ENCODE data around the gene TEDC1. TPM values are rescaled to one million over a fixed set of nuclear protein-coding genes. Genes with fewer than 3 reads are reported as not detected.

TEDC1 gene
- total RNA-seq, 1 donor from 2014 or later: 18.1 TPM

DNA sequence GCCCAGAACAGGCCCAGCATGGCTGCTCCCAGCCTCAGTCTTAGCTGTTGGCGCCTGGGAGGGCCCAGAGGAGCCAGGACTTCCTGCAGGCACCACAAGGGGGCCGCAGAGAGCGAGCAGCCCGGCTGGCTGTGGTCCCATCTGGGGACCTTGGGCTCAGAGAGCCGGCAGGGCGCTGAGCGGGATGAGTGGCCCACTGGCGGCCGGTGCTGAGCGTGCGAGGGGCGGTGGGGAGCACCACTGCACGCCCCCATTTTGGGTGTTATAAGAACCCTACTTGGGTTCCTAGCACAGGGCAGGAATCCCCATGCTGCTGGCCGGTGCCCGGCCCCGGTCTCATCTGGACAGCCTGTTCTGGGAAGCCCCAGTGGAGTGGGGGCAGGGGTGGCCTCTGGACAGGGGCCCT, 42.3 kb upstream of the TEDC1 start:
- POLR2A ChIA-PET: interaction anchor here (0.7 kb wide), 1 partner anchor 51 kb away, joined by 3 read pairs; no protein-coding TSS in a partner anchor
- intact Hi-C loops (cut with micrococcal nuclease): loop anchor here (1.0 kb wide), 3 partner anchors 41 to 80 kb away; no protein-coding TSS in a partner anchor
- H3K9me3 Mint-ChIP-seq: no peaks in the 10 kb centered on the region
- no peaks in the 10 kb centered on the region for H3K4me1 Mint-ChIP-seq
- H3K4me3 Mint-ChIP-seq: no peak overlapping the region
- H3K27me3 Mint-ChIP-seq: no peaks in the 10 kb centered on the region
- H3K27ac Mint-ChIP-seq: no peak overlapping the region
- peak; percentile 63 for DNase-seq
- H3K36me3 Mint-ChIP-seq (ENCODE audit: low read depth): peaks cover 25% of the 10 kb centered on the region
- TF ChIP-seq, protein P1, sequence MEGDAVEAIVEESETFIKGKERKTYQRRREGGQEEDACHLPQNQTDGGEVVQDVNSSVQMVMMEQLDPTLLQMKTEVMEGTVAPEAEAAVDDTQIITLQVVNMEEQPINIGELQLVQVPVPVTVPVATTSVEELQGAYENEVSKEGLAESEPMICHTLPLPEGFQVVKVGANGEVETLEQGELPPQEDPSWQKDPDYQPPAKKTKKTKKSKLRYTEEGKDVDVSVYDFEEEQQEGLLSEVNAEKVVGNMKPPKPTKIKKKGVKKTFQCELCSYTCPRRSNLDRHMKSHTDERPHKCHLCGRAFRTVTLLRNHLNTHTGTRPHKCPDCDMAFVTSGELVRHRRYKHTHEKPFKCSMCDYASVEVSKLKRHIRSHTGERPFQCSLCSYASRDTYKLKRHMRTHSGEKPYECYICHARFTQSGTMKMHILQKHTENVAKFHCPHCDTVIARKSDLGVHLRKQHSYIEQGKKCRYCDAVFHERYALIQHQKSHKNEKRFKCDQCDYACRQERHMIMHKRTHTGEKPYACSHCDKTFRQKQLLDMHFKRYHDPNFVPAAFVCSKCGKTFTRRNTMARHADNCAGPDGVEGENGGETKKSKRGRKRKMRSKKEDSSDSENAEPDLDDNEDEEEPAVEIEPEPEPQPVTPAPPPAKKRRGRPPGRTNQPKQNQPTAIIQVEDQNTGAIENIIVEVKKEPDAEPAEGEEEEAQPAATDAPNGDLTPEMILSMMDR (IDR thresholded peaks at IDR 0.05): peak; percentile 20
- ATAC-seq (ENCODE audit: low read depth): peak; percentile 97
- CTCF ChIA-PET: interaction anchor here (1.3 to 2.7 kb wide), 4 partner anchors 32 to 80 kb away, joined by 3 to 18 read pairs (median 4); no protein-coding TSS in a partner anchor

DNA sequence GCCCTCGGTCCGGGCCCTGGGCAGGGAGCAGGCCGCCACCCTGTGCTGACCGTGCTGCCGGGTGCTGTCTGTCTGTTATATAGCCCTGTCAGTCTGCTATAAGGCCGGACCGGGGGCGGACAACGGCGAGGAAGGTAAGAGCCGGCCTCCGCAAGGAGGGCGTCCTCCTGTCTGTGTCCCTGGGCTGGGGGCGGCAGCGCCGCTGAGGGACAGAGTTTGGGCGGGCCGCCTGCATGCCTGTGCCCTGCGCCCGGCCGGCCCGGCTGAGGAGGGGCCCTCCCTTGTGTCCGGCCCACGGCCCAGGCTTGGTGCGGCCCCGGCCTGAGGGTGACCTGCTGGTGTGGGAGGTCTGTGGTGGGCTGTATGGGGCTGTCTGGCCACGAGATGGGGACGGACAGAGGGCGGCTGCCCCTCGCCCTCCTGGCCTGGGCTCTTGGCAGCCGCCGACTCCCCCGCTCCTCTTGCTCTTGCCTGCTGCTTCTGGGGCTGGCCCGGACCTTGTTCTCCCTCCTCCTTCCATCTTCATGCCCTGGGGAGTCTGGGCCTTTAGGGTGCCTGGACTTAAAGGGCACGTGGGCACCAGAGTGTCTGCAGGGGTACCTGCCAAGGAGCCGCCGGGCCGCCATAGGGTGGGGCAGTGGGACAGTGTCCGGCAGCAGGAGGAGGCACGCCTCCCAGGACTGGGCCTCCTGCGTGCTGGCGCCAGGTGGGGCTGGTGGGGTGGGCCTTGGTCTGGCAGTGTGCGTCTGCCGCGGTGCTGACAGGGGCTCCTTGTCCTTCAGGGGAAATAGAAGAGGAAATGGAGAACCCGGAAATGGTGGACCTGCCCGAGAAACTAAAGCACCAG, 41.5 kb upstream of the TEDC1 start:
- intact Hi-C loops (cut with micrococcal nuclease): no loop called here
- no peak for ATAC-seq (ENCODE audit: low read depth)
- POLR2A ChIA-PET: no interaction called here
- Mint-ChIP-seq H3K36me3 (ENCODE audit: low read depth) (peaks cover 25% of the 10 kb centered on the region), H3K9me3 (no peaks in the 10 kb centered on the region), H3K27ac (no peak overlapping the region), H3K4me3 (no peak overlapping the region), H3K4me1 (no peaks in the 10 kb centered on the region), H3K27me3 (no peaks in the 10 kb centered on the region)
- no peak for DNase-seq
- CTCF ChIA-PET: no interaction called here
- TF ChIP-seq, protein P1 (IDR thresholded peaks at IDR 0.05): no peak

DNA sequence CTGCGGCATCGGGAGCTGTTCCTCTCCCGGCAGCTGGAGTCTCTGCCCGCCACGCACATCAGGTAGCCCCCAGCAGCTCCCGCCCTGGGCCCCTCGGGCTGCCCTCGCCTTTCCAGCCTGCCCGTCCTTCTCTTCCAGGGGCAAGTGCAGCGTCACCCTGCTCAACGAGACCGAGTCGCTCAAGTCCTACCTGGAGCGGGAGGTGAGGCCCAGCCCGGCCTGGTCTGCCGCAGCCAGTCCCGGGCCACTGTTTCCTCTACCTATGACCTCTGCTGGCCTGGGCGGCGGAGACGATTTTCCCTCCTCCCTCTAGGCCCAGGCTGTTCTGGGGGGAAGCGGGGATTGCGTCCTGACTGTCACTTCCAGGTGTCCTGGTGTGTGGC, 40.9 kb upstream of the TEDC1 start:
- intact Hi-C loops (cut with micrococcal nuclease): no loop called here
- H3K36me3 Mint-ChIP-seq (ENCODE audit: low read depth): peaks cover 27% of the 10 kb centered on the region
- H3K4me1 Mint-ChIP-seq: no peaks in the 10 kb centered on the region
- no peaks in the 10 kb centered on the region for H3K9me3 Mint-ChIP-seq
- ChIA-PET POLR2A (no interaction called here), CTCF (no interaction called here)
- no peak overlapping the region for H3K27ac Mint-ChIP-seq
- no peaks in the 10 kb centered on the region for H3K27me3 Mint-ChIP-seq
- DNase-seq (no peak), ATAC-seq (ENCODE audit: low read depth) (no peak)
- no peak overlapping the region for H3K4me3 Mint-ChIP-seq
- TF ChIP-seq, protein P1 (IDR thresholded peaks at IDR 0.05): no peak

DNA sequence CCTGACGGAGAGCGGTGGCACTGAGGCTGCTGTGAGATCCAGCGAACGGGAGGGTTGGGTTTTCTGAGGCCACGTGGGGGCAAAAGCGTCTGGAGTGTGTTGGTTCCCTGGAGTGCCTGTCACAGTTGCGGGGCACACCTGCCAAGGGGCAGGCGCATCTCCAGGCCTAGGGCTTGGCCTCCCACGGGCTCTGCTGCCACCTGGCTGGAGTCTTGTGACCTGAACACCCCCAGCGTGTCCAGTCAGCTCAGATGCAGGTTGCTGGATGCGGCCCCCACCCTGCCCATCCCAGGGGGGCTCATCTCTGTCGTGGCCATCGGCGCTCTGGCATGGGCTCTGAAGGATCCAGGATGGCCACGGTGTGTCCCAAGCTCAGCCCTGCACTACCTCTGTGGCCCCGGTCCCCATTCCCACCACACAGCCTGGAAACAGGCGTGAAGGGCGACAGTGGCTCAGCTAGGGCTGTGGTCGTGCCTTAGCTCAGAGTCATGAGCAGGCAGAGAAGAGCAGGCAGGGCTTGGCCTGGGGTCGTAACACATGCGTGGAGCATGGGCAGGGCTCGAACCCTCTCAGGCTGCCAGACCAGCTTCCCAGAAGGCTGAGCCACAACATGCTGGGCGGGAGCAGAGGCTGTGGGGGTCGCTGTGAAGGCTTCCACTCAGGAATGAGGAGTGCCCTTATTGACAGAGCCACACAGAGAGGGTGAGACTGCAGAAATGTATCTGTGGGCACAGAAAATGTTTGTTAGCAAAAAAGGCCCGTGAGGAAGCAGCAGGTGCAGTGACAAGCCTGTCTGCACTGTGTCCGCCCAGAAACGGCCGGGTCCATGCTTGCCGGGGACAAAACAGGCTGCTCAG, 40.0 kb upstream of the TEDC1 start:
- Mint-ChIP-seq H3K4me1 (no peaks in the 10 kb centered on the region), H3K36me3 (ENCODE audit: low read depth) (peaks cover 36% of the 10 kb centered on the region), H3K27me3 (no peaks in the 10 kb centered on the region), H3K9me3 (no peaks in the 10 kb centered on the region), H3K4me3 (no peak overlapping the region), H3K27ac (no peak overlapping the region)
- DNase-seq: no peak
- TF ChIP-seq, protein P1 (IDR thresholded peaks at IDR 0.05): no peak
- ATAC-seq (ENCODE audit: low read depth): no peak
- ChIA-PET POLR2A (no interaction called here), CTCF (interaction anchor here (1.6 kb wide), 1 partner anchor 39 kb away, joined by 6 read pairs; no protein-coding TSS in a partner anchor)
- intact Hi-C loops (cut with micrococcal nuclease): no loop called here

DNA sequence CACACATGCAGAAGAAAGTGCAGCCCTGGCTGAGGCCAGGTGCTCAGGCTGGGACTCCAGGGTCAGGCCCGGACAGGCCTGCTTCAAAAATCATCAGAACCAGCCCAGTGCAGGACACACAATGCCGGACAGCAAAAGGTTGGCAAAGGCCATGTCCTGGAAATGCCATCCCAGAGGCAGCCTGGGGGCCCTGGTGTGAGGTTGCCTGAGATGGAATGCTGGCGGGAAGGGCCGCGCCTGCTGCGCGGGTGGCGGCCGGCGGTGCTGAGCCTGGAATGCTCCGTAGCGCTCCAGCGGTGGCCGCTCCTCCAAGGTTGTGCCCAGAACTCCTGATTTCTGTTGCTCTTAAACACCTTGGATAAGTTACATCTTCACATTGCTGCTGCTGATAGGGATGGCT, 38.1 kb upstream of the TEDC1 start:
- no peaks in the 10 kb centered on the region for H3K27me3 Mint-ChIP-seq
- POLR2A ChIA-PET: interaction anchor here (0.6 kb wide), 1 partner anchor 12 kb away, joined by 6 read pairs; no protein-coding TSS in a partner anchor
- DNase-seq (no peak), ATAC-seq (ENCODE audit: low read depth) (no peak)
- H3K36me3 Mint-ChIP-seq (ENCODE audit: low read depth): peaks cover 36% of the 10 kb centered on the region
- no peaks in the 10 kb centered on the region for H3K9me3 Mint-ChIP-seq
- intact Hi-C loops (cut with micrococcal nuclease): no loop called here
- no peaks in the 10 kb centered on the region for H3K4me1 Mint-ChIP-seq
- no peak overlapping the region for H3K27ac Mint-ChIP-seq
- CTCF ChIA-PET: interaction anchor here (1.6 kb wide), 1 partner anchor 37 kb away, joined by 6 read pairs; no protein-coding TSS in a partner anchor
- no peak overlapping the region for H3K4me3 Mint-ChIP-seq
- TF ChIP-seq, protein P1 (IDR thresholded peaks at IDR 0.05): no peak
